PC-9 (cell line): ENCODE results near the gene DCP1B.

Source experiments
- CTCF ChIP-seq: fragments of 200-600 bp; sonication (generic); conservative IDR thresholded peaks from 2 replicates; pipeline ENCODE4 v1.6.1; 2017; ENCODE audit warnings: mixed run types, antibody characterized with exemption, mild to moderate bottlenecking, moderate library complexity
- EZH2 ChIP-seq: fragments of 200-600 bp; sonication (generic); IDR thresholded peaks from 2 replicates; pipeline ENCODE4 v1.8.0; 2017; ENCODE audit warnings: antibody characterized with exemption, low read depth

- TF ChIP-seq CTCF (no peak), EZH2 (no peak)
These were observed 81.3 kb downstream of the DCP1B start for GRCh38 chr12:1922985-1923384.
